Right lobe of liver (tissue), 4 donors: ENCODE measurements around the gene LCLAT1.
"Not testable (repeated sequence)": the region's sequence is repeated elsewhere in the genome, so short reads cannot be mapped to it uniquely, and the experiment has no call there.

Experiments used
- CTCF ChIP-seq, 4 donors: fragments of 200-600 bp in 3 of 4; fragments of 450-650 bp in 1 of 4; IDR thresholded peaks; one replicate each; pipeline versions ENCODE4 v1.5.1 to v1.8.0; 2016 to 2022; ENCODE audit warnings: antibody characterized with exemption in 4 of 4, mild to moderate bottlenecking in 2 of 4
- POLR2A ChIP-seq: fragments of 450-650 bp; IDR thresholded peaks from one replicate; pipeline ENCODE4 v1.6.1; 2017; ENCODE audit warnings: antibody characterized with exemption, mild to moderate bottlenecking
- donor health status: DM: no; HTN: no; CAD: no.
- donor health status: DM: no; HTN: no; CAD: no.
- donor health status: DM: no; HTN: yes; CAD: no.

- TF ChIP-seq CTCF (IDR thresholded peaks at IDR 0.05); POLR2A: not testable (repeated sequence)
Observed at GRCh38 chr2:30495896-30496295, 48.9 kb downstream of the LCLAT1 start.
